GM21528 (cell line): ENCODE measurements around the gene EDN2.

Experiments
- ATAC-seq: cut with Tn5 transposase; IDR thresholded peaks from one replicate; pipeline ENCODE4 v1.9.1; 2021; ENCODE audit warnings: mild to moderate bottlenecking, moderate library complexity; ENCODE audit not compliant: unreplicated experiment, low FRiP score

The EDN2 gene

DNA sequence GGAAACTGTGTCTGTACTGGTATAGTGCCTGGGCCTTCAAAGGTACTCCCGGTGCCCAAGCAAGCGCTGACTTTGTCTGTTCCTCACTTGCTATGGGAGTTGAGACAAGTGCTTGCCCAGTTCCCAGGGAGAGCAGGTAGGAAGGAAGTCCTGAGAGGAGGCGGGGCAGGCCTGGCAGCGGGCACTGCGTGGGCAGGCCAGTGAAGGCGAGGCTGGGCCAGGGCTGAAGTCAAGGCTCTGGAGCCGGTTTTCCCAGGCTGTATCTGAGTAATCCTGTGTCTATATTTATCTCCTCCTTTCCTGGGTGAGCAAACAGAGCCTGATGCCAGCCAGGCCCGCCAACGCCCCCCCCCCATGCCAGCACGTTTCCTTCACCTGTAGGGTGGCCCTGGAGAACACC lies 15.9 kb upstream of the EDN2 start:
- ATAC-seq, result no peak

GRCh38 chr1:41499591-41499990 lies 15.1 kb upstream of the EDN2 start:
- no peak for ATAC-seq

- ATAC-seq, result no peak
These were observed 14.3 kb upstream of the EDN2 start for GRCh38 chr1:41498804-41499203.

DNA sequence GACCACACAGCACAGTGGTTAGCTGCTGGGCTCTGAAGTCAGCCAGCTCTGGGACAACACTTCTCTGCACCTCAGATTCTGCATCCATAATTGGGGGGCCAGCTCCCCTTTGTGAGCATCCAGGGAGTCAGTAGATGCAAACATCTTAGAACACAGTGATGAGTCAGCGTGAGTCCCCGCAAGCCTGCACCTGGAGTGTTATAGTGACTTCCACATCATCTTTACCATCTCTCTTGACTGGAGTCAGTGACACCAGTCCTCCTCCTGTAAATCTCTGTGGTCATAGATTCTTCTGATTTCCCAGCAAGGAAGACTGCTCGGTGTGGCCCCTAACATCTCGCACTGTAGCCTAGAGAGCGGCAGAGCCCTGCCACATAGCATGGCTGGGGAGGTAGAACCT lies 13.9 kb upstream of the EDN2 start:
- no peak for ATAC-seq

- ATAC-seq, result no peak
These were observed 13.1 kb upstream of the EDN2 start for GRCh38 chr1:41497461-41498030.

DNA sequence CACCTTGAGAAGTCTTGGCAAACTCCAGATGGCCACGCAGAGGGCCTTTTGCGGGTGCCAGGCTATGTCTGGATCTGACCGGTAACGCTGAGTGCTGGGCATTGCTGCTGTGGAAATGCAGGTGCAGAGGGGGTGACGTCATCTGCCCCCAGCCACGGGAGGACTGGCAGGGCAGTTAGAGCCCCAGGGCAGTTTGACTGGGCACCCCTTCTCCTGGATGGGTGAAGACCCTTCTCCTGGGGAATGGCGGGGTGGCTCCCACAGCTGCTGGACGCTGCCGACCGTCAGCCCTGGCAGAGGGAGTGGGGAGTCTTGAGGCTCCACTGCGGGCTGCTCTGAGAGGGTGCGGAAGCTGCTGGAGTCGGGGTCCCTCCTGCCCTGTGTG lies 12.6 kb upstream of the EDN2 start:
- ATAC-seq, result no peak

DNA sequence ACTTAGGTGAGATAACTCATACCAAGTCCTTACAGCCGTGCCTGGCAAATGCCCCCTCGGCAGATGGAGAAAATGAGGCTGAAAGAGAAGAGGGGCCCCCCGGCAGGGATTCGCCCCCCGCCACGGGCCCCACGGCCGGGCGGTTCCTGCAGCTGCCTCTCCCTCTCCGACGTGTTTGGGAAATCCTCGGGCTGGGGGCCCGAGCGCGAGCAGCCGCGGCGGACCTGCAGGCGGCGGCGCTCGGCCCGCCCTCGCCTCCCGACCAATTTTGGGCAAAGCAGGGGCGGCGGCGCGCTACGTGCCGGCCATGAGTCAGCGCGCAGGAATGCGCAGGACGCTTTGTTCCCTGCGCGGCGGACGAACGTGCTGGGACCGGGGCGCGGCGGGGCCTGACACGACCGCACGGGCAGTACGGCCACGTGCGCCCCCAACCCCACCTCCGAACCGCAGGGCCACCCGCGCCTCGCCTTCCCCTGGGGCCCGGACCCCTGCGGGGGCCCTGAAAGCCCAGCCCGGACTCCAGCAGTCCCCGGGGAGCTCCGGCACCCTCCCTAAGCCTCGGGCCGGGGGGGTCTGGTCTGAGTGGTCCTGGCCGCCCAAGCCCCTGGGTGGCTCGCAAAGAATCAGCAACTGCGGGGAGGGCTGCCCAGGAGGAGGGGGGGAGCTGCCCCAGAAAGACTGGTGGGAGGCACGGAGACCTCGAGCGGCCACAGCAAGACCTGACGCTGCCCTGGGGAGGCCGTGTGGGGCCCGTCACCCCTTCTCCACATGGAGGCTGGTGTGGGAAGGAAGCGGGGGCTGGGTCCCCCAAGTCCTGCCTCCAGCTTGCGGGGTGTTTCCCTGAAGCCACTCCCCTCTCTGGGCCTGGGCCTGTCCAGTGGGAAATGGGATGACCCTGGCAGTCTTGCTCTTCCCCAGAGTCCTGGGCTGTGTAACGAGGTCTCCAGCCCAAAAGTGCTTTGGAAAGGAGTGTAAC lies 11.9 kb upstream of the EDN2 start:
- no peak for ATAC-seq

DNA sequence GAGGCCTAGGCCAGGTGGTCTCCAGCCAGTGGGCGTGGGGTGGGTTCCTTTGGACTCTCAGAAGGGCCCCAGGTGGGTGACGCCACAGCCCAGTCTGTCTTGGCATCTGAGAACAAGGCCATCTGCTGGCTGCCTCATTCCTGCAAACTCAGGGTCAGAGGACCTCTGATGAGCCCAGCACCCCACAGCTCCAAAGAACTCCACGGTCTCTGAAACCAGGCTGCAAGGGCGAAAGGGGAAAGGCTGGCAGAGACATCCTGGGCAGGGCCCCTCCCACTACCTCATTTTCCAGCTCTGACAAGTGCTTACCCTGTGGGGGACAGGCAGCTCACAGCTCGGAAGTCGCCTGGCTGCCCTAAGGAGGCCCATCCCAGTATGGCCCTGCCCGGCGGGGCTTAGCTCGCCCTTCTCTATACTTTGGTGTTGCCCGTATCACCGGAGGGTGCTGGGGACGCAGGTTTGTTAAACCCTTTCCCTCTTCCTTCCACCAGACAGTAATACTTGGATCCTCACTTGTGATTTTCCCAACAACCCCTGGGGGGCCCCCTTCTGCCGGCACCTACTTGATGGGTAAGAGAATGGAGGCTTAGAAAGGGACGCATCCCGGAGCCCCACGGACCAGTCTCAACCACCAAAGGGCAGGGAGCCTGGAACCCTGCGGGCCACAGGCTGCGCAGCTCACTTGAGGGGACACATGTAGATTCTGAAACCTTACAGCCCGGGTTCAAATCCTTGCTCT lies 10.9 kb upstream of the EDN2 start:
- no peak for ATAC-seq

DNA sequence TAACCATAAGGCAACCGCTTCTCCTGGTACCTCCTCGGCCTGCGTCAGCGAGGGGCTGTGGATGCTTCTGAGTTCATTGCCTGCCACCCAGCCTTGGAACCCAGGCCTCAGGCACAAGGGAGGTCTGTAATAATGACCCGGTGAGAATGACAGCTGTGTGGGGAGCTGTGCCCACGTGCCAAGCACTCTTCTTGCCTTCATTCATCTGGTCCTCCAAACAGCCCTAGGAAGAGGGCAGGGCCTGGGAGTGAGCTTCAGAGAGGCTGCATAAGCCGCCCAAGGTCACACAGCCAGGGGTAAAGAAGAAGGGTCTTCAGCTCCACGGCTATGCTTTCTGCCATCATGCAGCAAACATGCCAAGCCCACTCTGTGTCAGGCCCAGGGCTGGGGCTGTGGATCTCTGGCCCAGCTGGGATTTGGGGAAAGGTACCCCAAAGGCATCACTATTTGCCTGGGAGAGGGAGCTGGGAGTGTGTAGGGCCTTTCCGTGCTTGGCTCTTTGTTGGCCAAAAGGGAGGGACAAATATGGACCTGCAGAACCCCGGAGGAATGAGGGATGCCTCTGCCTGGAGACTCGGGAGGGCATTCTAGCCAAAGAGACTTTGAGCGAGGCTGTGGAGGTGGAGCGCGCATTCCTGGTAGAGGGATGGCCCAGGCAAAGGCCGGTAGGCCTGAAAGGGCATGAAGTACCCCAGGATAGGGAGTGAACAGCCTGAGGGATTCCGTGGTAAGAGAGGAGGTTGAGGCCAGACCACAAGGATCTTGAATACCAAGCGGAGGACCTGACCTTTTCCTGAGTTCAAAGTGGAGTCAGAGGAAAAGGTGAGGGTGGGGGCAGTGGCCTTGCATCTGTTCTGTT lies 10.1 kb upstream of the EDN2 start:
- no peak for ATAC-seq

GRCh38 chr1:41493626-41494350 lies 9.3 kb upstream of the EDN2 start:
- ATAC-seq, result no peak

DNA sequence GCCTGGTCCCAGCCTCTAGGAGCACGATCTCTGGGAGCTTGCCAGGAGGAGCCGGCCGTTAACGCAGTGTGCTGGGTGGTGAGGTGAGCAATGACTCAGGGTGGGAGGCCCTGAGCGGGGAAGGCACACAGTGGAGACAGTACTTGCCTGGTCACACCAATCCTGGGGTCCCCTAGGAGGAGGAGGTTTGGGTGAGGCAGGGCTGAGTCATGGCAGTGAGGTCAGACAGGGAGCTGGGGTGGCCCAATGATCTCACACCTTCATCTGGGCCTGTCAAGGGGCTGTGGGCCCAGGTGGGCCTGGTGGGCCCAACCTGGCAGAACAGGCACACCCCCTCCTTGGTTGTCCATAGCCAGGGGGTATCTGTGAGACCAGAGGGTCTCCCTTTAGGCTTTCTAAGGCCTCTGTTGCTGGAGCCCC lies 8.6 kb upstream of the EDN2 start:
- no peak for ATAC-seq

DNA sequence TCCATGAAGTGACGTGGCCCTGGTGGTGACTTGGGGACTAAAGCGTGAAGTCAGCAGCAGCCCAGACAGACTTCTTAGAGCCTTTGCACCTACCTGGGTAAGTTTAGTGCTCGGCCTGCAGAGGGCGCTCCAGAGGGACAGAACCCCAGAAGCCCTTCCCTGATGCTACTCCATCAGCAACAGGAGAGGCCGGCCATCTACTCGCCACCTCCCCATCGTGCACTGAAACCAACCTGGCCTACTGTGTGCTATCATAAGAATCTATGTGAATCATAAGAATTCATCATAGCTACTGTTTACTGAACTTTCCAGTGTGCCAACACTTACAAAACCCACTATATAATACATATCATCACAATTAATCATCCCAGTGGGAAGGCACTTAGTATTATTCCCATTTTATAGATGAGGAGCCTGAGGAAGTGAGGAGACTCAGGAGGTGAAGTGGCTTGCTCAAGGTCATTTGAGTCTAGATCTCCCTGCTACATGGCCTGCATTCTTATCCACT lies 7.9 kb upstream of the EDN2 start:
- no peak for ATAC-seq

- ATAC-seq, result no peak
These were observed 6.4 kb upstream of the EDN2 start for GRCh38 chr1:41490911-41491310.

DNA sequence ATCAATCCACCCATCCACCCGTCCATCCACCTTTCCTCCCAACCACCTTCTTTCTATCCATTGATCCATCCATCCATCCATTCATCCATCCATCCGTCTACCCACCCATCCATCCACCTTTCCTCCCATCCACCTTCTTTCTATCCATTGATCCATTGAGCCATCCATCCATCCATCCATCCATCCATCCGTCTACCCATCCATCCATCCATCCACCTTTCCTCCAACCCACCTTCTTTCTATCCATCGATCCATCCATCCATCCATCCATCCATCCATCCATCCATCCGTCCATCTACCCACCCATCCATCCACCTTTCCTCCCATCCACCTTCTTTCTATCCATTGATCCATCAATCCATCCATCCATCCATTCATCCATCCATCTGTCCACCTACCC lies 5.1 kb upstream of the EDN2 start:
- ATAC-seq, result no peak

- no peak for ATAC-seq
These were observed 3.8 kb upstream of the EDN2 start for GRCh38 chr1:41488040-41488951.

GRCh38 chr1:41487126-41488039 lies 2.9 kb upstream of the EDN2 start:
- no peak for ATAC-seq

DNA sequence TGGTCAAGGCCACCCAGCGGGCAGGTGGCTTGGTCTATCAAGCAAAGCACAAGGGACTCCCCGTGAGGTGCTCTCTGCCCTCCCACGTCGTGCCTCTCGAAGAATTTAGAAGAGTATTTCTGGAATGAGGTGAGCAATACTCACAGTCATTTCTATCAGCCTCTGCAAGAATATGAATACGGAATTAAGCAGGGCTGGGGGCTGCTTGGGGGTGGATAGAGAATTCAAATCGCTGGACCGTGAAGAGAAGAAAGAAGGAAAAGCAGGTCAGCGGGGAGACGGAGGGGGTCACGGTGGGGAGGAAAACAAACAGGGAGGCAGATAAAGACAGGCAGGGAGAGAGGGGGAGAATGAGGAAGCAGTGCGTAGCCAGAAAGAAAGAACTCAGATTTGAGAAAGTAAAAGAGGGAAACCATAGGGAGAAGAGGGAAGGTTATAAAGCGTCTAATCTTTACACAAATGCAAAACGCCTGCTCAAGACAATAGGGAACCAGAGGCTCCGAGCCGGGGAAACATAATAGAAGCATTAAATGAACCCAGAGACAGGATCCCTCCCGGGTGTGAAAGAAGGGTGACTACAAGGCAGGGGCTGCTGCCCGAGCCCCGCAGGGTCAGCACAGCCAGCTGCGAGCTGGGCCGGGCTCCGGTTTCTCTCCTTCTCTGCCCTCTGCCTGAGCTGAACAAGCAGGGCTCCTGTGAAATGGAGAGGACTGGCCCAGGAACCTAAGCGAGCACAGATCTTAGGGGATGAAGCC lies 2.1 kb upstream of the EDN2 start:
- no peak for ATAC-seq
